ENCODE data around the gene CANX.
A peak's percentile ranks its signal among the peaks of the same experiment; 100 is the strongest.

CANX gene

GRCh38 chr5:179773686-179774040, 74.9 kb downstream of the CANX start:
- no peak for TF ChIP-seq CTCF (IDR thresholded peaks at IDR 0.05)
- no peaks in the 10 kb centered on the region for H3K9me3 ChIP-seq
- no peak overlapping the region for H3K4me3 ChIP-seq (ENCODE audit: low read depth in 1 of 2, low read length in 1 of 2)
- peaks cover 63 to 69% of the 10 kb centered on the region in 2 experiments for H3K4me1 ChIP-seq (ENCODE audit: control insufficient read depth in 1 of 2, insufficient read depth in 1 of 2, low read depth in 1 of 2, low read length in 1 of 2)
- peaks cover 85% of the 10 kb centered on the region for H3K36me3 ChIP-seq
- no peaks in the 10 kb centered on the region for H3K27me3 ChIP-seq
- H3K27ac ChIP-seq = no peak overlapping the region

- peaks cover 63 to 69% of the 10 kb centered on the region in 2 experiments for H3K4me1 ChIP-seq (ENCODE audit: control insufficient read depth in 1 of 2, insufficient read depth in 1 of 2, low read depth in 1 of 2, low read length in 1 of 2)
- H3K36me3 ChIP-seq = peaks cover 78% of the 10 kb centered on the region
- no peak for TF ChIP-seq CTCF (IDR thresholded peaks at IDR 0.05)
- no peak overlapping the region for H3K27ac ChIP-seq
- no peak overlapping the region for H3K4me3 ChIP-seq (ENCODE audit: low read depth in 1 of 2, low read length in 1 of 2)
- H3K9me3 ChIP-seq = no peaks in the 10 kb centered on the region
- H3K27me3 ChIP-seq = no peaks in the 10 kb centered on the region
Measured at GRCh38 chr5:179774442-179774841, 75.7 kb downstream of the CANX start.

- H3K27ac ChIP-seq = peak overlapping the region; percentile 57
- H3K27me3 ChIP-seq = no peaks in the 10 kb centered on the region
- H3K4me3 ChIP-seq (ENCODE audit: low read depth in 1 of 2, low read length in 1 of 2) = no peak overlapping the region
- no peak for TF ChIP-seq CTCF (IDR thresholded peaks at IDR 0.05)
- no peaks in the 10 kb centered on the region for H3K9me3 ChIP-seq
- peaks cover 73 to 78% of the 10 kb centered on the region in 2 experiments for H3K4me1 ChIP-seq (ENCODE audit: control insufficient read depth in 1 of 2, insufficient read depth in 1 of 2, low read depth in 1 of 2, low read length in 1 of 2)
- peaks cover 57% of the 10 kb centered on the region for H3K36me3 ChIP-seq
Measured at GRCh38 chr5:179776411-179776938, 77.7 kb downstream of the CANX start.

GRCh38 chr5:179777456-179777855, 78.7 kb downstream of the CANX start:
- peaks cover 55% of the 10 kb centered on the region for H3K36me3 ChIP-seq
- H3K4me1 ChIP-seq (ENCODE audit: control insufficient read depth in 1 of 2, insufficient read depth in 1 of 2, low read depth in 1 of 2, low read length in 1 of 2) = peaks cover 73 to 78% of the 10 kb centered on the region in 2 experiments
- peak overlapping the region; percentile 69 for H3K27ac ChIP-seq
- TF ChIP-seq CTCF (IDR thresholded peaks at IDR 0.05) = no peak
- no peaks in the 10 kb centered on the region for H3K9me3 ChIP-seq
- H3K27me3 ChIP-seq = no peaks in the 10 kb centered on the region
- no peak overlapping the region for H3K4me3 ChIP-seq (ENCODE audit: low read depth in 1 of 2, low read length in 1 of 2)

GRCh38 chr5:179777909-179778308, 79.1 kb downstream of the CANX start:
- H3K9me3 ChIP-seq = no peaks in the 10 kb centered on the region
- no peak overlapping the region for H3K4me3 ChIP-seq (ENCODE audit: low read depth in 1 of 2, low read length in 1 of 2)
- peaks cover 50% of the 10 kb centered on the region for H3K36me3 ChIP-seq
- H3K4me1 ChIP-seq (ENCODE audit: control insufficient read depth in 1 of 2, insufficient read depth in 1 of 2, low read depth in 1 of 2, low read length in 1 of 2) = peaks cover 72 to 76% of the 10 kb centered on the region in 2 experiments
- TF ChIP-seq CTCF (IDR thresholded peaks at IDR 0.05) = no peak
- peak overlapping the region; percentile 69 for H3K27ac ChIP-seq
- no peaks in the 10 kb centered on the region for H3K27me3 ChIP-seq

- Histone ChIP-seq H3K4me1 (ENCODE audit: control insufficient read depth in 1 of 2, insufficient read depth in 1 of 2, low read depth in 1 of 2, low read length in 1 of 2) (peaks cover 72 to 78% of the 10 kb centered on the region in 2 experiments), H3K27me3 (no peaks in the 10 kb centered on the region), H3K27ac (peak overlapping the region; percentile 69), H3K9me3 (no peaks in the 10 kb centered on the region), H3K36me3 (peaks cover 43% of the 10 kb centered on the region), H3K4me3 (ENCODE audit: low read depth in 1 of 2, low read length in 1 of 2) (no peak overlapping the region)
- TF ChIP-seq CTCF (IDR thresholded peaks at IDR 0.05) = no peak
Measured at GRCh38 chr5:179778591-179778990, 79.8 kb downstream of the CANX start.

All from neutrophil (primary cell).